HG03159 (cell line): Measurements from ENCODE around the gene PLXNA4.
"Not testable (repeated sequence)": the region's sequence is repeated elsewhere in the genome, so short reads cannot be mapped to it uniquely, and the experiment has no call there.

Experiments used
- ATAC-seq: cut with Tn5 transposase; IDR thresholded peaks from one replicate; pipeline ENCODE4 v1.9.1; 2021; ENCODE audit warnings: mild to moderate bottlenecking, moderate library complexity; ENCODE audit not compliant: unreplicated experiment

PLXNA4 gene

DNA sequence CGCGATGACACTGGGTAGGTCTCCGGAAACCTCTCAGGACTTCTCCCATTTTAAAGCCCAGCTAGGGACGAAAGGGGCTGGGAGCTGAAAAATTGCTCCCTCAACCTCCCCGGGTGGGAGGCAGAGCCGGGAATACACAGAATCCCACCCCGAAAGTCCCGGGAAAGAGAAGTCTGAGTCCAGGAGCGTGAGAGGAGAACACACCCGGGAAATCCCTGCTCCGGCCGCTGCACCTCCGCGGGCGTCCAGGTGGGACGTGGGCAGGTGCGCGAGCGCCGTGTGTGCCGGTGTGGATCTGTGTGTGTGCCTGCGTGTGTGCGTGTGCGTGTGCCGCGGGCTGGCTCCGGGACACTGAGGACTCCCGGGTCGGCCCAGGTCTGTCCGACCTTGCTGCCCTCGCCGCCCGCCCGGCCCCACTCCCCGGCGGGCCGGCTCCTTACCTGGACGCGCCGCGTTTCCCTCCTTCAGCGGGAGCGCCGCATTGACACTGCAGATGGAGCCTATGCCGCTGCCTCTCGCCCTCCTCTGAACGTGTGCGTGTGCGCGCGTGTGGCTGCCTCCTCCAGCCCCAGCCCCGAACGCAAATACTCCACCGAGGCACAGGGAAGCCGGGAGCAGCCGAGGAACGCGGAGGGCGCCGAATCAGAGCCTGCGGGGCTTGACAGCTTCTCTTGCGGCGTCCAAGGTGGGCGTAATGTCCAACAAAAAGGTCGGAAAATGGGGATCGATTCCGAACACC, at the start of gene PLXNA4:
PLXNA4 (minus strand) TSS at position 489 of the 739 bp plus-strand sequence. CDS start 67,777 bp downstream, outside the sequence.
- ATAC-seq, result no peak

- no peak for ATAC-seq
Measured at GRCh38 chr7:132625651-132626050, 49.4 kb upstream of the PLXNA4 start.

- ATAC-seq, result no peak
Measured at GRCh38 chr7:132622081-132622480, 45.8 kb upstream of the PLXNA4 start.

GRCh38 chr7:132619967-132620366, 43.7 kb upstream of the PLXNA4 start:
- no peak for ATAC-seq

DNA sequence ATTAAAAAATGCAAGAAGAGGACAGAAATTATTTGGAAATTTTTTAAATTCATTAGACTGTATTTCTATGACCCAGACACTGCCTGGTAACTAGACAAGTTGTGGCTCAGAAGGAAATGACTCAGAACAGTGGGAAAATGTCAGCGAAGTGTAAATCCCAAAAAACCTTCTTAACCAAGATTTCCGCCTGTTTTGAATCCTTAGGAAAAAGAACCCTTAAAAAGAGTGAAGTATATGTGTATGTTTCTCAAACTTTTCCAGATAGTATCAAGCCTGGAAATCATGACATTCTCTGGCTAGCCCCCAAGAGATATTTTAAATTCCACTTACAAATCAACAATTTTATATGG, 42.7 kb upstream of the PLXNA4 start:
- ATAC-seq, result no peak

GRCh38 chr7:132618271-132618955, 42.1 kb upstream of the PLXNA4 start:
- ATAC-seq, result no peak

GRCh38 chr7:132614428-132615318, 38.4 kb upstream of the PLXNA4 start:
- ATAC-seq, result no peak

DNA sequence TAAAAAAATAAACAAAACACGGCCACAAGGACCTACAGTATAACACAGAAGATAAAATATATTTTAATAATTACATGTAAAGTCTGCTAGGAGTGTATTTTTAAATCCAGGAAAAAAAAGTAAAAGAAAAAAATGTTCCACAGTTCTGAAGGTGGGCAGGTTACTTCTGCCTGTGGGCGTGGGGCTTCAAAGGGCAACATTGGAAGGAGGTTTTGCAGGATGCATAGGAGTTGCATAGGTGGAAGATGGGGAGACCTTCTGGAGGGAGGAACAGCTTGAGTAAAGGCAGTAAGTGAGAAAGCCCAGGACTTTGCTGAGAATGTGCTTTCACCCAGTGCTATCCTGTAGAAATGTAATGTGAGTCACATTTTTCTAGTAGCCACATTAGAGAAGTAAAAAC, 37.5 kb upstream of the PLXNA4 start:
- no peak for ATAC-seq

GRCh38 chr7:132610995-132611394, 34.7 kb upstream of the PLXNA4 start:
- no peak for ATAC-seq

- ATAC-seq, result no peak
Measured at GRCh38 chr7:132609906-132610520, 33.7 kb upstream of the PLXNA4 start.

DNA sequence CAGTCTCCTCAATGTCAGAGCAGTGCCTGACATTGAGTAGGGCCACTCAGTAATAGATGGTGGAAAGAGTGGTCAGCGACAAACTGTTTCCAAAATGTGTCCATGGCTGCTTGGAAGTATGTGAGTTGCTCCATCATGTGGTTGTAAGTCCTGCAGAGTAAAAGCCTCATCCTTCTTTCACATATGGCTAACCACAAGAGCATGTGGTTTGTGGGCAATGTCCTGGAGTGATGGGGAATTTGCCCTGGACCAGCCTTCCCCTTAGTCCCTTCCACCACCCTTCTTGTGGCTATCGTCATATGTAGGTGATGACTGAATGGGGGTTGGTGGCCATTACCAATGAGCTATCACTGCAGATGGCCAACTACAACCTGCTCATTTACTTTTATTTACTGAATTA, 33.0 kb upstream of the PLXNA4 start:
- no peak for ATAC-seq

DNA sequence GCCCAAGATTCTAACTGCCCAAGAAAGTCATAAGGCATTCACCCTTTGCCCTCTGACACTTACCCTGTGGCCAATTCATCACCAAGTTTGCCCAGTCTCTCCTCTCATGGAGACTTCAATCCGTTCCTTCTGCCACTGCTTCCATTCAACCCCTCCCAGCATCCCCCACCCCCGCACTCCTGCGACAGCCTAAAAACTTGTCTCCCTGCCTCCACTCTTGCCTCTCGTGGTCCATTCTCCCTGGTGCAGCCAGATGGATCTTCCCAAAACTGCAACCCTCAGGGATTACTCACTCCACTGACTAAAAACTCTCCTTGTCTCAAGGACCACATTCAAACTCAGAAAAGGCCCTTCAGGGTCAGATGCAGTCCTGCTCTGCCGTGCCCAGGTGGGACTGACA, 32.3 kb upstream of the PLXNA4 start:
- ATAC-seq, result no peak

DNA sequence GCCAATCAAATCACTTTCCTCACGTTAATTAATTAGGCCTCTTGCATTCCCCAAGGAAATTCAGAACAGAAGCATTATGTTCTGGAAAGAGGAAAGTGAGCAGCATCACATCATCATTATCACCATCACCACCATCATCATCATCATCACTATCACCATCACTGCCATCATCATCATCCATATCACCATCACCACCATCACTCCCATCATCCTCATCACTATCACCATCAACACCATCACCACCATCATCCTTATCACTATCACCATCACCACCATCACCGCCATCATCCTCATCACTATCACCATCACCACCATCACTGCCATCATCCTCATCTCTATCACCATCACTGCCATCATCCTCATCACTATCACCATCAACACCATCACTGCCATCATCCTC, 31.4 kb upstream of the PLXNA4 start:
- ATAC-seq, result no peak

- no peak for ATAC-seq
Measured at GRCh38 chr7:132604121-132604520, 27.9 kb upstream of the PLXNA4 start.

GRCh38 chr7:132603220-132603833, 27.1 kb upstream of the PLXNA4 start:
- no peak for ATAC-seq

DNA sequence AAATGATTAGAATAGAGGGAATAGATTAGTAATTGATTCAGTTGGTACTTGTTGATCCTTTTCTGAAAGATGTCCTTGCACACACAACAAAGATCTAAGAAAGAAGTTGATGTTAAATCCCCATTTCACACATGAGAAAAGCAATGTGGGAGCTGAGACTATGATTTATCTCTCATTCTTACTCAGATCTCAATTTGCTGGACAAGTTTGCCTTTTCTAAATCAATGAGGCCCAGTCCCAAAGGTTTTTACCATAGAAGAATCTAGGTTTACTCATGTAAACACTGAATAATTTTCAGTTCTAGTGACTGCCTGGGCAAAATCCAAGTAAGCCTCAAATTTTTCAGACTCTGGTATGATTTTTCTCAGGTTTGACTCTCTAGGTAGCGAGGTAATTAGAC, 25.5 kb upstream of the PLXNA4 start:
- ATAC-seq, result no peak

GRCh38 chr7:132596588-132596987, 20.3 kb upstream of the PLXNA4 start:
- no peak for ATAC-seq

DNA sequence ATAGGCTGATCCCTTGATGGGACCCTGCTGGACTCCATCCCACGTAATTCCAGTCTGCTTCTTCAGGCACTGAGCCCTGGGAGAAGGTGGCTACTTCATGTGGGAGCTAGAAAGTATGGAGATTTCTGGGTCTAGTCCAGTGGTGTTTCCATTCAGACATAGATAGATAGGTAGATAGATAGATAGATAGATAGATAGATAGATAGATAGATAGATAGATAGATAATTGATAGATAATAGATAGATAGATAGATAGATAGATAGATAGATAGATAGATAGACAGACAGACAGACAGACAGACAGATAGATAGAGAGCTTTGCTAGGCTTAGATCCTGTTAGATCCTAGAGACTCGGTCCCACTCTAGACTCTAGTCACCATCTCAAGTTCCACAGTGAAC, 18.5 kb upstream of the PLXNA4 start:
- not testable (repeated sequence) for ATAC-seq

DNA sequence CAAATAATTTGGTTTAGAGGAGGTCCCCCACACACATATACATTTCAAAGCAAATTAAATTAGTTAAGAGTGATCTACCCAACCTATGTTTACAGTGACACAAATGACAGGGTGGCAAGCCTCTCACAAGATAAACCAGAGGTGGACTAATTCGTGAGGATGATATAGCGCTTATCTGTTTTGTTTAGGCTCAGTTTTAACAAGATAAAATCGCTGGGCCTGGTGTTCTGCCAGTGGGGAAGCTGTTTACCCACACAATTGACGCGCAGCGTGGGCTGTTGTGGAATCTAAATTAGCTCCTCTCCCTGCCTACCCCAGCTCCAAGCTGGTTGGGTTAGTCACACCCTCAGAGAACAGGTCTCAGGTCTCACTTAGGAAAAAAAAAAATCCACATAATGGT, 16.7 kb upstream of the PLXNA4 start:
- no peak for ATAC-seq

DNA sequence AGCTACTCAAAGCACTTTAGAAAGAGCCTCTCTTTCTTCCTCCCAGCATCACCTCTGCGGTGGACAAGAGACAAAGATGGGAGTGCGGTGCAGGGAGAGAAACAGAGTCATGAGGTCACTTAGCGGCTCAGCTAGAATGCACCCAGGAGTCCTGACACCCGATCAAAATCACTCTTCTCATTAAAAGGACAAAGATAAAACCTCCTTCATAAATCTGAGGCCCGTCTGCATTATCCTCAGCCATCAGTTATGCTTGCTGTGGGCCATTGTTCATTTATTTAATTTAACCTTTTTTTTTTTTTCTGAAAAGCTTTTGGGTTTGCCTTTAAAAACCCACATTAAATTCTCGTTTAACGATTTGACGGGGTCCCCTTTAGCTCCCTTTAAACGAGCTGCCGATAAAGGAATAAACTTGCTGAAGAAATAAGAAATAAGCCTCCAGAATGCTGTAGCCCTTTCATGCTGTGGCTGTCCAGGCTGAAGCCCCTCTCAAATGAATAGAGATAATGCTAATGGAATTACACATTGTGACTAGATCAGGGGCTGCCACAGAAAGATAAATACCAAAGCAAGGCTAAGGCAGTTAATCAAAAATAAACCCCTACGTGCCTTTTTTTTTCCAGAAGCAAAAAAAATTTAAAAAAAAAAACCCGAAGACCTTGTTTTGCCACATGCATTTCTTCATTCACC, 16.1 kb upstream of the PLXNA4 start:
- ATAC-seq, result no peak
